ENCODE data around the gene CNGB1. TPM values are rescaled to one million over a fixed set of nuclear protein-coding genes. Genes with fewer than 3 reads are reported as not detected.

The CNGB1 gene
- total and polyA plus RNA-seq, 8 donors, result 0.08 to 18.0 (median 0.73) TPM; not detected in 5

DNA sequence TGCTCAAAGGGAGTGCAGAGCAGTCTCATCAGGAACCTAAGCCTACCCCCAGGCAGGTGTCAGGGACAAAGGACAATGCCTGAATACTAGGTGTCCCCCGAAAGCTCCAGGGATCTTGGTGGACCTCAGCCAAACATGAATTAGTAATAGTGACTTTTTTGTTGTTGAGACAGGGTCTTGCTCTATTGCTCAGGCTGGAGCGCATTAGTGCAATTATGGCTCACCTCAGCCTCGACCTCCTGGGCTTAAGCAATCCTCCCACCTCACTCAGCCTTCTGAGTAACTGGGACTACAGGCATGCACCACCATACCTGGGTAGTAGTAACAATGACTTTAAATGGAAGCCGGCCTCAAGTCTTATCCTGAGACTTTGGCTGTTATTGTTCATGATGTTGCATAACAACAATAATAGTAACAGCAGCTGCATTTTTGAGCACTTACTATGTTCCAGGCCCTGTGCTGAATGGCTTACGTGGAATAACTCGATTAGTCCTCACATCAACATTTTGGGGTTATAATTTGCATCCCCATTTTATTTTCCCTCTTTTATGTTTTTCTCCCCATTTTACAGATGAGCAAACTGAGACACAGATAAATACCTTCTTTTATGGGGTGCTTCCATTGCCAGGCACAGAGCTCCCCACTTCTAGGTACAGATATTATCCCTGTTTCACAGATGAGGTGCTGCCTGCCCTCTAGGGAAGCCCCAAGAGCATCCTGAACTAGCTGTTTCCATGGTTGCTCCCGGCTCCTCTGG lies 19.5 kb downstream of the CNGB1 start:
- TF ChIP-seq, protein P1, sequence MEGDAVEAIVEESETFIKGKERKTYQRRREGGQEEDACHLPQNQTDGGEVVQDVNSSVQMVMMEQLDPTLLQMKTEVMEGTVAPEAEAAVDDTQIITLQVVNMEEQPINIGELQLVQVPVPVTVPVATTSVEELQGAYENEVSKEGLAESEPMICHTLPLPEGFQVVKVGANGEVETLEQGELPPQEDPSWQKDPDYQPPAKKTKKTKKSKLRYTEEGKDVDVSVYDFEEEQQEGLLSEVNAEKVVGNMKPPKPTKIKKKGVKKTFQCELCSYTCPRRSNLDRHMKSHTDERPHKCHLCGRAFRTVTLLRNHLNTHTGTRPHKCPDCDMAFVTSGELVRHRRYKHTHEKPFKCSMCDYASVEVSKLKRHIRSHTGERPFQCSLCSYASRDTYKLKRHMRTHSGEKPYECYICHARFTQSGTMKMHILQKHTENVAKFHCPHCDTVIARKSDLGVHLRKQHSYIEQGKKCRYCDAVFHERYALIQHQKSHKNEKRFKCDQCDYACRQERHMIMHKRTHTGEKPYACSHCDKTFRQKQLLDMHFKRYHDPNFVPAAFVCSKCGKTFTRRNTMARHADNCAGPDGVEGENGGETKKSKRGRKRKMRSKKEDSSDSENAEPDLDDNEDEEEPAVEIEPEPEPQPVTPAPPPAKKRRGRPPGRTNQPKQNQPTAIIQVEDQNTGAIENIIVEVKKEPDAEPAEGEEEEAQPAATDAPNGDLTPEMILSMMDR (IDR thresholded peaks at IDR 0.05), result no peak
- TF ChIP-seq EP300 (IDR thresholded peaks at IDR 0.05), result no peak
- no peak for TF ChIP-seq POLR2AphosphoS5 (IDR thresholded peaks at IDR 0.05)
- TF ChIP-seq POLR2A (IDR thresholded peaks at IDR 0.05), result no peak
- intact Hi-C loops (cut with DNase I; ENCODE audit: low total_unique reads), result no loop called here
- H3K27me3 ChIP-seq, result peaks cover 0 to 26% (median 0%) of the 10 kb centered on the region in 3 donors
- H3K4me3 ChIP-seq, result no peak overlapping the region
- no peak overlapping the region for H3K27ac ChIP-seq
- no peaks in the 10 kb centered on the region for H3K4me1 ChIP-seq
- H3K9me3 ChIP-seq, result no peaks in the 10 kb centered on the region
- no peaks in the 10 kb centered on the region for H3K36me3 ChIP-seq
- WGBS, 5 donors, result 84 to 90% (median 87%) methylated on average over 6 to 7 of the region's 7 CpGs
- DNase-seq, result no peak

DNA sequence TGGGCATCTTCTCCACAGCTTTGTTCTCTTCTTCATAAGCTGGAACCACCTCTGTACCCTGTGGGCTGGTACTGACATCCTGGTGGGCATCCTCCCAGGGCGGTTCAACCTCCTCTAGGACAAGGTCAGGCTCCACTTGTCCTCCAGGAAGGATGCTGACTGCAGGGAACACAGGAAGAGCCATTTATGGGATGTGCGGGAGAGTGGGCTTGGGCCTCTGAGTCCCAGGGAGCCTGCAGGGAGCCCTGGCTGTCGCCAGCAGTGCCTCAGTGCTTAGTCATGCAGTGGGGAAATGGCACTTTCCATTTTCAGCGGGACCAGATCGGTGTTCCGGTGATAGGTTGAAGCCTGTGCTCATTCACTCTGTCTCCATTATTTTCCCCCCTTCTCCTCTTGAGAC lies 20.5 kb downstream of the CNGB1 start:
- intact Hi-C loops (cut with DNase I; ENCODE audit: low total_unique reads), result no loop called here
- TF ChIP-seq POLR2A (IDR thresholded peaks at IDR 0.05), result no peak
- no peak for TF ChIP-seq EP300 (IDR thresholded peaks at IDR 0.05)
- no peak for TF ChIP-seq POLR2AphosphoS5 (IDR thresholded peaks at IDR 0.05)
- TF ChIP-seq, protein P1 (IDR thresholded peaks at IDR 0.05), result no peak
- no peaks in the 10 kb centered on the region for H3K36me3 ChIP-seq
- H3K27me3 ChIP-seq, result peaks cover 0 to 26% (median 0%) of the 10 kb centered on the region in 3 donors
- no peaks in the 10 kb centered on the region for H3K9me3 ChIP-seq
- H3K27ac ChIP-seq, result no peak overlapping the region
- no peak for DNase-seq
- H3K4me1 ChIP-seq, result no peaks in the 10 kb centered on the region
- WGBS, 5 donors, result 52 to 59% (median 57%) methylated on average over 6 of the region's 6 CpGs
- H3K4me3 ChIP-seq, result no peak overlapping the region

DNA sequence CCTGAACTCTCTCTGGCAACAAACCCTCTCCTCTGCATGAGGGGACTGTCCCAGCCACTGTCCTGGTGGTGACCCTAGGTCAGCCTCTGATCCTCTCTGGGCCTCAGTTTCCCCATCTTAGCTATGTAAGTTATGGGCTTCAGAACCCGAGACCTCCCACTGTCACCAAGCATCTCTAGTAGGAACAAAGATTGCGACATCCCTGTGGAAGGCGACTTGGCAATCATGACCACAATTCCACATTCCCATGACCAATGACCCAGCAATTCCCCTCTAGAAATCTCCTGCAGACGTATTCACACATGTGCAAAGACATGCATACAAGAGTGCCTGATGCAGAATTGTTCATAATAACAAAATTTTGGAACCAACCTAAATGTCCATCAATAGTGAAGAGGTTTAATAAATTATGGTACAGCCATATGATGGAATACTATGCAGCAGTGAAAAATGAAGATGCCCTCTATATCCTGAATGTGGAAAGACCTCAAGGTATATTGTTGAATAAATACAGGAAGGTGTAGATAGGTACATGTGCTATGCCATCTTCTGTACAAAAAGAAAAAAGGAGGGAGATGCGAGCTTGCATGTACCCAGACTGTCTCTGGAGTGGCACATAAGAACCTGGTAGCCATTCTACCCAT lies 21.2 kb downstream of the CNGB1 start:
- H3K4me3 ChIP-seq, result no peak overlapping the region
- H3K27ac ChIP-seq, result no peak overlapping the region
- H3K9me3 ChIP-seq, result no peaks in the 10 kb centered on the region
- peaks cover 0 to 26% (median 0%) of the 10 kb centered on the region in 3 donors for H3K27me3 ChIP-seq
- WGBS, 5 donors, result 79 to 86% (median 80%) methylated on average over 5 of the region's 5 CpGs
- H3K36me3 ChIP-seq, result no peaks in the 10 kb centered on the region
- intact Hi-C loops (cut with DNase I; ENCODE audit: low total_unique reads), result no loop called here
- no peak for DNase-seq
- no peaks in the 10 kb centered on the region for H3K4me1 ChIP-seq
- TF ChIP-seq POLR2A (IDR thresholded peaks at IDR 0.05) (no peak), EP300 (IDR thresholded peaks at IDR 0.05) (no peak), POLR2AphosphoS5 (IDR thresholded peaks at IDR 0.05) (no peak)
- TF ChIP-seq, protein P1 (IDR thresholded peaks at IDR 0.05), result no peak

DNA sequence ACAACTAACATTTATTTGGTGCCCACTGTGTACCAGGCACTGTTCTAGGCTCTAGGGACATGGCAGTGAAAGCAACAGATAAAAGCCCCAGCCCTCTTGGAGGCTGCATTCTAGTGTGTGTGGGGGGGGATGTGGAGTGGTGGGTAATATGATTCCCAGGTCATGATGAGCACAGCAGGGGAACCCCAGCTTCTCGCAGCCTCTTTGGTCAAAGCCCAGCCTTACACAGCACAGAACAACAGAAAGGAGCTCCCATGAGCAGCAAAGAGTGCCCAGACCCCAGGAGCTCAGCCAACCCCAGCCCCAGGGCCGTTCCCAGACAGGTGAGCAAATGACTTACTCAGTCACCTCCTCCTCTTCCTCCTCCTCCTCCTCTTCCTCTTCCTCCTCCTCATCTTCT lies 21.9 kb downstream of the CNGB1 start:
- intact Hi-C loops (cut with DNase I; ENCODE audit: low total_unique reads), result no loop called here
- peaks cover 0 to 26% (median 0%) of the 10 kb centered on the region in 3 donors for H3K27me3 ChIP-seq
- 9 to 30% (median 13%) methylated on average over 1 to 2 of the region's 2 CpGs for WGBS, 5 donors
- H3K4me3 ChIP-seq, result no peak overlapping the region
- no peak for DNase-seq
- H3K27ac ChIP-seq, result no peak overlapping the region
- no peaks in the 10 kb centered on the region for H3K36me3 ChIP-seq
- TF ChIP-seq POLR2AphosphoS5 (IDR thresholded peaks at IDR 0.05) (no peak), EP300 (IDR thresholded peaks at IDR 0.05) (no peak), POLR2A (IDR thresholded peaks at IDR 0.05) (no peak)
- TF ChIP-seq, protein P1 (IDR thresholded peaks at IDR 0.05), result no peak
- no peaks in the 10 kb centered on the region for H3K4me1 ChIP-seq
- no peaks in the 10 kb centered on the region for H3K9me3 ChIP-seq
